Endothelial cell of umbilical vein (primary cell): Measurements from ENCODE around the gene CD8A. TPM values are rescaled to one million over a fixed set of nuclear protein-coding genes. Genes with fewer than 3 reads are reported as not detected.

Source experiments
- BruUV-seq: library from RNA; stranded (reverse); fragments of 400-500 nt; replicated peaks from 2 replicates; lab custom pipeline; 2021; lab: Mats Ljungman, UMichigan
- CTCF ChIA-PET: fragments of 300-600, 350-600 bp; sonication (Branson Sonifier 250); formaldehyde crosslinking; loops from one replicate; lab custom pipeline; 2021; ENCODE audit warnings: antibody characterized with exemption, inconsistent platforms; lab: Charles Lee
- POLR2A ChIA-PET: fragments of 300-600, 350-600 bp; sonication (Branson Sonifier 250); formaldehyde crosslinking; loops from one replicate; lab custom pipeline; 2021; ENCODE audit warnings: antibody characterized with exemption, inconsistent platforms; lab: Charles Lee
- DNase-seq: peaks from one replicate; pipeline ENCODE4 v3.0.0-alpha.2; 2011; ENCODE audit warnings: low read depth, low spot score
- FAIRE-seq: peaks from 2 replicates; lab custom pipeline; 2011; peaks lifted over from hg19 to GRCh38; lab: Jason Lieb, UNC
- H2AFZ ChIP-seq: 2 replicates; pipeline ENCODE4 v1.6.0; 2012; ENCODE audit warnings: low read depth, low read length, control low read depth, inconsistent platforms
- H3K27ac ChIP-seq: 2 replicates; pipeline ENCODE4 v1.5.1; 2011; ENCODE audit warnings: low read depth, mild to moderate bottlenecking, control low read depth, low read length, moderate library complexity; ENCODE audit not compliant: insufficient read depth
- H3K27me3 ChIP-seq, 2 experiments: 2 replicates each; pipeline versions ENCODE4 v1.6.0 to v1.6.1; 2011; ENCODE audit warnings: low read length in 2 of 2, mixed read lengths in 1 of 2; ENCODE audit not compliant: control insufficient read depth in 2 of 2, insufficient read depth in 2 of 2
- H3K36me3 ChIP-seq, 2 experiments: 2 replicates in 1 of 2; 3 replicates in 1 of 2; pipeline ENCODE4 v1.5.1; 2011; ENCODE audit warnings: low read length in 2 of 2, mild to moderate bottlenecking in 1 of 2, moderate library complexity in 1 of 2; ENCODE audit not compliant: control insufficient read depth in 2 of 2, insufficient read depth in 2 of 2; ENCODE audit errors: extremely low read depth in 1 of 2
- H3K4me1 ChIP-seq: 3 replicates; pipeline ENCODE4 v1.5.1; 2011; ENCODE audit warnings: mild to moderate bottlenecking, low read length; ENCODE audit not compliant: control insufficient read depth, insufficient read depth; ENCODE audit errors: extremely low read depth
- H3K4me2 ChIP-seq: 2 replicates; pipeline ENCODE4 v1.6.1; 2011; ENCODE audit warnings: low read length, control low read depth, mixed read lengths; ENCODE audit not compliant: insufficient read depth
- H3K4me3 ChIP-seq, 3 experiments: fragments of 200-600 bp in 1 of 3; sonication (generic), shearing (Covaris generic) in 1 of 3; replicated peaks in 1 of 3; 2 replicates each; pipeline ENCODE4 v1.5.1; 2011 to 2016; ENCODE audit warnings: control low read depth in 3 of 3, low read length in 3 of 3, mild to moderate bottlenecking in 2 of 3, inconsistent platforms in 1 of 3, low read depth in 1 of 3, moderate library complexity in 1 of 3; ENCODE audit not compliant: insufficient read depth in 1 of 3
- H3K79me2 ChIP-seq: 2 replicates; pipeline ENCODE4 v1.6.0; 2012; ENCODE audit warnings: low read length, inconsistent platforms; ENCODE audit not compliant: control insufficient read depth, insufficient read depth
- H3K9ac ChIP-seq: replicated peaks from 2 replicates; pipeline ENCODE3; 2011; ENCODE audit warnings: low read length, control low read depth; ENCODE audit not compliant: insufficient read depth; ENCODE audit errors: extremely low read depth
- H3K9me1 ChIP-seq: replicated peaks from 3 replicates; pipeline ENCODE4 v1.6.0; 2011; ENCODE audit warnings: mild to moderate bottlenecking, low read length; ENCODE audit not compliant: control insufficient read depth, insufficient read depth; ENCODE audit errors: extremely low read depth
- H3K9me3 ChIP-seq: replicated peaks from 2 replicates; pipeline ENCODE4 v1.5.1; 2012; ENCODE audit warnings: low read length, inconsistent platforms; ENCODE audit not compliant: control insufficient read depth, insufficient read depth
- H4K20me1 ChIP-seq: replicated peaks from 2 replicates; pipeline ENCODE3; 2011; ENCODE audit warnings: mild to moderate bottlenecking, low read length; ENCODE audit not compliant: control insufficient read depth, insufficient read depth; ENCODE audit errors: extremely low read depth
- EZH2 ChIP-seq: IDR thresholded peaks from 2 replicates; pipeline ENCODE4 v1.6.1; 2012; ENCODE audit warnings: borderline replicate concordance, low read depth, mild to moderate bottlenecking, moderate library complexity, low read length, inconsistent platforms; ENCODE audit not compliant: severe bottlenecking
- FOS ChIP-seq: IDR thresholded peaks from 2 replicates; pipeline ENCODE4 v1.6.1; 2011; ENCODE audit warnings: mild to moderate bottlenecking, low read length, moderate library complexity, borderline replicate concordance; ENCODE audit not compliant: insufficient read depth
- GATA2 ChIP-seq: IDR thresholded peaks from 2 replicates; pipeline ENCODE4 v1.7.0; 2011; ENCODE audit warnings: low read depth, mild to moderate bottlenecking, moderate library complexity, mixed read lengths, low read length; ENCODE audit not compliant: insufficient read length, insufficient read depth
- JUN ChIP-seq: IDR thresholded peaks from 2 replicates; pipeline ENCODE4 v1.6.1; 2011; ENCODE audit warnings: borderline replicate concordance, low read depth; ENCODE audit not compliant: insufficient read length, insufficient read depth
- MYC ChIP-seq: IDR thresholded peaks from one replicate; pipeline ENCODE4 v1.6.1; 2011; ENCODE audit warnings: mild to moderate bottlenecking, low read depth, low read length
- POLR2A ChIP-seq: IDR thresholded peaks from 2 replicates; pipeline ENCODE4 v1.6.1; 2012; ENCODE audit warnings: low read depth, mild to moderate bottlenecking, control low read depth, low read length
- POLR2AphosphoS5 ChIP-seq: IDR thresholded peaks from 2 replicates; pipeline ENCODE4 v1.6.1; 2012; ENCODE audit warnings: low read depth, mild to moderate bottlenecking, control low read depth, low read length, moderate library complexity; ENCODE audit not compliant: insufficient read depth
- dilution Hi-C: fragments of 300-500 bp; cut with MboI; formaldehyde crosslinking; loops from one replicate; pipeline ENCODE4 v1.15.0; 2019; ENCODE audit warnings: low sequenced_read_pairs; ENCODE audit not compliant: extremely low pct_ligation_motif_present
- intact Hi-C: fragments of 100-400 bp; cut with micrococcal nuclease; formaldehyde crosslinking; loops from one replicate; pipeline ENCODE4 v1.10.0; 2022
- polyA plus RNA-seq, 4 experiments: library from polyadenylated mRNA; depleted of rRNA in 3 of 4; stranded (reverse) in 3 of 4; unstranded in 1 of 4; fragments of >200 nt; gene quantifications; 2 replicates each; pipeline versions ENCODE4 v1.2.1 to v1.2.3, GENCODE V29; 2011 to 2012; ENCODE audit warnings: missing spikeins in 1 of 4
- total RNA-seq: library from RNA; stranded (reverse); gene quantifications from 2 replicates; pipeline ENCODE4 v1.2.3, GENCODE V29; 2021
- TF ChIP-seq, protein P1 (sequence below): IDR thresholded peaks from 2 replicates; pipeline ENCODE4 v1.6.1; 2011; ENCODE audit not compliant: insufficient read depth, insufficient read length

The CD8A gene
- total and polyA plus RNA-seq, 2 donors (not counting 3 experiments of a cell fraction or from before 2014, with no cell fraction given), result not detected

DNA sequence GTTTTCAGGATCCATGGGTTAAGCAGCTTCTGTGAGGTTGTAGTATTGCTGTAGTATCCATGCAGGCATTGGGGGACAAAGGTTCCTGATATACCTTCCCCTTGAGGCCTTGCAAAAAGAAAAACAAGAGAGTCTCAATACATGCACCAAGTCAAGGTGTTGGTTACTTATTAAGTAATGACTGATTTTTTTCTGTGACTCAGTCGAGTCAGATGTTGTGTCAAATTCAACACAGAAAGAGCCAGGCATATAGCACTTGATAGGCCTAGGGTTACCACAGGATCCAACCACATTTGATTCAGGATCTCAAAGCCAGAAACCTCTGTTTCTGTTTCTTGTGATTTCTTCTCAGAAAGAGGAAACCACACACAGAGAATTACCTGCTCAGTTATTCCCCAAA, 24.9 kb upstream of the CD8A start:
- Histone ChIP-seq H2AFZ (no peak overlapping the region), H3K9me3 (no peaks in the 10 kb centered on the region), H3K27me3 (peaks cover 4 to 5% of the 10 kb centered on the region in 2 experiments), H3K79me2 (no peaks in the 10 kb centered on the region), H3K27ac (no peak overlapping the region), H3K4me1 (no peaks in the 10 kb centered on the region), H3K36me3 (no peaks in the 10 kb centered on the region), H4K20me1 (no peaks in the 10 kb centered on the region), H3K9me1 (no peaks in the 10 kb centered on the region), H3K4me3 (no peak overlapping the region), H3K9ac (no peak overlapping the region), H3K4me2 (no peak overlapping the region)
- dilution Hi-C loops (no loop called here), intact Hi-C loops (no loop called here)
- no peak for TF ChIP-seq EZH2
- no peak for TF ChIP-seq MYC
- TF ChIP-seq GATA2, result no peak
- TF ChIP-seq, protein P1, sequence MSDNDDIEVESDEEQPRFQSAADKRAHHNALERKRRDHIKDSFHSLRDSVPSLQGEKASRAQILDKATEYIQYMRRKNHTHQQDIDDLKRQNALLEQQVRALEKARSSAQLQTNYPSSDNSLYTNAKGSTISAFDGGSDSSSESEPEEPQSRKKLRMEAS, result no peak
- no peak for TF ChIP-seq POLR2AphosphoS5
- no peak for TF ChIP-seq FOS
- TF ChIP-seq POLR2A, result no peak
- no peak for TF ChIP-seq JUN
- ChIA-PET POLR2A (no interaction called here), CTCF (interaction anchor here (0.6 kb wide), 1 partner anchor 280 kb away, joined by 3 read pairs; no protein-coding TSS in a partner anchor)
- no TSS peak for BruUV-seq
- DNase-seq (no peak), FAIRE-seq (no peak)

DNA sequence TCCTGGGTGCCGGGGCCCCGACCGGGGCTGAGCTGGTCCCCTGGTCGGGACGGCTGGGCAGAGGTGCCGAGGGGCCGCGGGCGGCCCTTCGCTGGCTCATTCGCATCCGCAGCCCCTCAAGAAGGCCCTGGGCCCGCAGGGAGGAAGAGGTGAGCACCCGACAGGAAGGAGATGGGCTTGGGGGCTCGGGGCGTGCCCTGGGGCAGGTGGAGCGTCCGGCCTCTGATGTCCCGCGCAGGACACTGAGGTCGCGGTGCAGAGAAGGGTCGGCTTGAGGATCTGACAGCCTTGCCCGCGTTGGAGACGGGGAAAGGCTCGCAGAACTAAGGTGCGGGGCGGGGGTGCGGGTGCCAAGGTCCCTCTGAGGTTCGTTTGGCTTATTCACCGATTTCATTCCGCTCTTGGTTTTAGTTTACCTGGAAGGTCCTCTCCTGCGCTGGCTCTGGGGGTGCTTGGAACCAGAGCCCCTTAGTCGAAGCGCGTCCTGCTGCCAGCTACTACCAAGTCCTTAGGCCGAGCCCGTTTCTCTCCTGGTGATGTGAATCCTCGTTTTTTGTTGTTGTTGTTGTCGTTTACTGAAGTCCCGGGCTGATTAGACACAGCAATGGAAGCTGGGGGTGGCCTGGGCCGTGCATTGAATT, 18.9 kb upstream of the CD8A start:
- H3K4me2 ChIP-seq, result no peak overlapping the region
- no peak overlapping the region for H3K9ac ChIP-seq
- H3K4me1 ChIP-seq, result no peaks in the 10 kb centered on the region
- no peak overlapping the region for H3K4me3 ChIP-seq
- no peaks in the 10 kb centered on the region for H4K20me1 ChIP-seq
- no peak for FAIRE-seq
- intact Hi-C loops, result no loop called here
- ChIA-PET CTCF (no interaction called here), POLR2A (no interaction called here)
- no peak overlapping the region for H2AFZ ChIP-seq
- TF ChIP-seq EZH2, result peak; percentile 77
- no peak for TF ChIP-seq JUN
- TF ChIP-seq POLR2A, result no peak
- no peak overlapping the region for H3K27ac ChIP-seq
- H3K79me2 ChIP-seq, result no peaks in the 10 kb centered on the region
- H3K36me3 ChIP-seq, result no peaks in the 10 kb centered on the region
- dilution Hi-C loops, result no loop called here
- H3K9me1 ChIP-seq, result no peaks in the 10 kb centered on the region
- BruUV-seq, result no TSS peak
- DNase-seq, result no peak
- no peaks in the 10 kb centered on the region for H3K9me3 ChIP-seq
- peaks cover 18 to 29% of the 10 kb centered on the region in 2 experiments for H3K27me3 ChIP-seq
